ENCODE data around the gene EFNA1.

Gene EFNA1

DNA sequence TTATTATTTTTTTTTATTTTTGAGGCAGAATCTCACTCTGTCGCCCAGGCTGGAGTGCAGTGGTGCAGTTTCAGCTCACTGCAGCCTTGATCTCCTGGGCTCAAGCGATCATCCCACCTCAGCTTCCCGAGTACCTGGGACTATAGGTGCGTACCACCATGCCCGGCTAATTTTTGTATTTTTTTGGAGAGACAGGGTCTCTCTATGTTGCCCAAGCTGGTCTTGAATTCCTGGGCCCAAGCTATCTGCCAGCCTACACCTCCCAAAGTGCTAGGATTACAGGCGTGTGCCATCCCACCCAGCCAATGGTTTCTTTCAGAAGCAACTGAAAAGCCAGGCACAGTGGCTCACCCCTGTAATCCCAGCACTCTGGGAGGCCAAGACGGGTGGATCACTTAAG lies 43.1 kb downstream of the EFNA1 start:
- intact Hi-C loops (cut with DNase I) = no loop called here
- peak in 1 of 10 donors; percentile 10 for DNase-seq

- intact Hi-C loops (cut with DNase I) = no loop called here
- DNase-seq = no peak
Observed at GRCh38 chr1:155171836-155172731, 44.4 kb downstream of the EFNA1 start.

DNA sequence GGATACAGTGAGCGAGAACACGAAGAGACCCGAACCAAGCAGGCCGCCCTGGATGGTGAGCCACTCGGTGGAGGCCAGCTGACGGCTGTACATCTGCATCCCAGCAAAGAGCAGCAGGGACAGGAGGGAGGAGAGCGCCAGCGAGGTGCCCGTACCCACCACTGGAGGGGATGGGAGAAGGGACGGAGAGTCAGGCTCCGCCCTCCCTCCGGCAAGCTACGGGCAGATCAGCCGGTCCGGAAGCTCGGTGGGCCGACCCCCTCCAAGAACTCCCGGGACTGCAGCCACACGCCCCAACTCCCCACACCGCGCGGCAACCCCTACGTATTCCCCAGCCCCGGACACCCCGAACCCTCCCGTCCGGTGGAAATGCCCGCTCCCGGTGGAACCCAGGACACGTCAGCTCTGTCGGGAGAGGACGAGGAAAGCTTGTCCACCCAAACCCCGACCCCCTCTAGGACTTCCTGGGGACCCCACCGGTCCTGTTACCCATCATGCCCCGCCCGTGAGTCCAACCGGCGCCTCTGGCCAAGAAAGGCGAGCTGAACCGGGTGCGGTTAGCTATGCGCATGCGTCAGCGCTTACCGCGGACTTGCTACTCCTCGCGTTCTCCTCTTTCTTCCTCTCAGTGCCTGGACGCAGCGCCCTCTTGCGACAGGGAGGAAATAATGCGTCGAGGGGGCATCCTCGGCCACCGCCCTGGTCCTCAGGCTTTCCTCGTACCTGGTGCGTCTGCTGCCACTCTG lies 45.2 kb downstream of the EFNA1 start, which contains the start of gene KRTCAP2:
TSS of gene KRTCAP2 (minus strand) at position 573 of the 746 bp plus-strand sequence. CDS start at position 493, 80 bp downstream.
- DNase-seq = peak; percentile 94 to 99 (median 96)
- intact Hi-C loops (cut with DNase I) = no loop called here

DNA sequence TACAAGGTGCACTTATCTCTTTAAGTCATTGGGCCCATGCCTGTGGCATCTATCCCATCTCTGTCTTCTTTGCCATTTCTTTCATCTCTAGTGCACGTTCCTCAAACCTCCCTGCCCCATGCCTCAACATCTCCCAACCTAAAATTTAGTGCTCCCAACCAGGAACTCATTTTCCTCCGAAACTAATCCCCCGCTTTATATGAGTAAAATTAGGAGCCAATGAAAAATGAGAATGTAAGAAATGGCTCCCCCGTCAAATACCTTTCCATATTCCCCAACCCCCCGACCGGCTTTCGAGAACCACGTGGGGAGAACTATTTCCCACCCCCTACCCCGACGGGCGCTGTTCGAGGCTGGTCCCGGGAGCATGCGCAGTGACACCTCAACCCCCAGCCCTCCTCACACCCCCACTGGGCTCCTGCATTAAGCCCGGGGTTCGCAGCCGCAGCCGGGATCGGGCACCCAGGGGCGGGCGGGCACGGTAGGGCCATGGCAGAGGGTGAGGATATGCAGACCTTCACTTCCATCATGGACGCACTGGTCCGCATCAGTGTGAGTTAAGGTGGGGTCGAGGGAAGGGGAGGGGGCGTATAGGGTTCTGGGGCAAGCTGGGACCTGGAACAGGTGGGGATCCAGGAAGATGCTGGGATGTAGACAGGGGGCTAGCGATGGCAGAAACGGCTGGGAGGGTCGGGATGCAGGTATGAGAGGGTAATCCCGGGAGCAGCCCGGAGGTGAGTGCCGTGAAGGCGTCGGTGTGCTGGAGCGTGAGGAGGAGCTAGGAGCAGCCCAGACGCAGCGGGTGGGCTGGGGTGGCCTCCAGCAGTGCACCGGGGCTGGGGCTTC lies 46.0 kb downstream of the EFNA1 start, which contains the start of gene TRIM46:
TSS of gene TRIM46 (plus strand) at position 372 of the 846 bp plus-strand sequence. CDS start at position 490, 118 bp downstream.
- intact Hi-C loops (cut with DNase I) = no loop called here
- DNase-seq = peak; percentile 57 to 96 (median 77)

- intact Hi-C loops (cut with DNase I) = no loop called here
- peak in 9 of 10 donors; percentile 23 to 92 (median 56) for DNase-seq
Observed at GRCh38 chr1:155174324-155175280, 46.9 kb downstream of the EFNA1 start.

- intact Hi-C loops (cut with DNase I) = no loop called here
- DNase-seq = peak in 2 of 10 donors; percentile 65 to 69
Observed at GRCh38 chr1:155175281-155175926, 47.7 kb downstream of the EFNA1 start.

GRCh38 chr1:155175927-155176371 lies 48.3 kb downstream of the EFNA1 start:
- intact Hi-C loops (cut with DNase I) = no loop called here
- DNase-seq = peak in 3 of 10 donors; percentile 78 to 85 (median 78)

GRCh38 chr1:155176544-155177071 lies 48.9 kb downstream of the EFNA1 start:
- peak; percentile 75 to 98 (median 90) for DNase-seq
- intact Hi-C loops (cut with DNase I) = no loop called here

DNA sequence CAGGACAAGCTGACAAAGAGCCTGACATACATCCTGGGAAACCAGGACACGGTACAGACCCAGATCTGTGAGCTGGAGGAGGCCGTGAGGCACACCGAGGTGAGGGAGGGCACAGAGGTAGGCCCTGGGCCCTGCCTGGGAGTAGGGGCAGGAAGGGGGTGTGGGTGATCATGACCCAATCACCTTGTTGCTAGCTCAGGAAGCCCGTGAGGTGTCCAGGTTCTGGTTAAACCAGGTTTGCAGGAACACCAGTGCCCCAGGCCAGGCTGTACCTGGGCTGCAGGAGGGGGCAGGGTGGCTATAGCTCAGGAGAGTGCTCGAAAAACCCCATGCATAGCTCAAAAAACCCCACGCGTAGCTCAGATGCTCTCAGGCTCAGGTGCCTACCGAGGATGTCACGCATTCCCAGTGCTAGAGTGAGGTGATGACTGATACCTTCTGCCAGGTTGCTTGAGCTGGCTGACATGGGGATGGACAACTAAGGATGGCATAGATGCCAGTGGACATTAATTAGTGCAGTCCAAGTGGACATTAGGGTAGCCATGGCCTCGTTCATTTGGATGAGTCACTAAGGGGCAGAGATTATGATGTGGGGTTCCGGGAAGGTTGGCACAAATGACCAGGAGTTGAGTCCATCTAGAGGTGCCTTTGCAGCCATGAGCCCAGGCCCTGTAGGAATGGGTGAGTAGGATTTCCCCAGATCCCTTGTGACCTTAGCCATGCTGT lies 49.7 kb downstream of the EFNA1 start:
- intact Hi-C loops (cut with DNase I) = no loop called here
- peak in 2 of 10 donors; percentile 23 to 37 for DNase-seq

DNA sequence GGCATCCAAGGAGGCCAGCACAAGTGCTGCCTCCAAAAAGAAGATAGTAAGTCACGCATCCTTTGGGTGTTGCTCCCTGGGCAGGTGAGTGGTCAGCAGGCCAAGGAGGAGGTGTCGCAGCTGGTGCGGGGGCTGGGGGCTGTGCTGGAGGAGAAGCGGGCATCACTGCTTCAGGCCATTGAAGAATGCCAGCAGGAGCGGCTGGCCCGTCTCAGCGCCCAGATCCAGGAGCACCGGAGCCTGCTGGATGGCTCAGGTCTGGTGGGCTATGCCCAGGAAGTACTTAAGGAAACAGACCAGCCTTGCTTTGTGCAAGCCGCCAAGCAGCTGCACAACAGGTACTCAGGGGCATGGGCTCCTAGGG lies 50.2 kb downstream of the EFNA1 start:
- intact Hi-C loops (cut with DNase I) = no loop called here

GRCh38 chr1:155178441-155179111 lies 50.9 kb downstream of the EFNA1 start:
- intact Hi-C loops (cut with DNase I) = no loop called here
- peak in 2 of 10 donors; percentile 54 to 56 for DNase-seq

More for the DNA sequence above, 50.2 kb downstream of the EFNA1 start:
- DNase-seq = peak in 1 of 10 donors; percentile 70

DNA sequence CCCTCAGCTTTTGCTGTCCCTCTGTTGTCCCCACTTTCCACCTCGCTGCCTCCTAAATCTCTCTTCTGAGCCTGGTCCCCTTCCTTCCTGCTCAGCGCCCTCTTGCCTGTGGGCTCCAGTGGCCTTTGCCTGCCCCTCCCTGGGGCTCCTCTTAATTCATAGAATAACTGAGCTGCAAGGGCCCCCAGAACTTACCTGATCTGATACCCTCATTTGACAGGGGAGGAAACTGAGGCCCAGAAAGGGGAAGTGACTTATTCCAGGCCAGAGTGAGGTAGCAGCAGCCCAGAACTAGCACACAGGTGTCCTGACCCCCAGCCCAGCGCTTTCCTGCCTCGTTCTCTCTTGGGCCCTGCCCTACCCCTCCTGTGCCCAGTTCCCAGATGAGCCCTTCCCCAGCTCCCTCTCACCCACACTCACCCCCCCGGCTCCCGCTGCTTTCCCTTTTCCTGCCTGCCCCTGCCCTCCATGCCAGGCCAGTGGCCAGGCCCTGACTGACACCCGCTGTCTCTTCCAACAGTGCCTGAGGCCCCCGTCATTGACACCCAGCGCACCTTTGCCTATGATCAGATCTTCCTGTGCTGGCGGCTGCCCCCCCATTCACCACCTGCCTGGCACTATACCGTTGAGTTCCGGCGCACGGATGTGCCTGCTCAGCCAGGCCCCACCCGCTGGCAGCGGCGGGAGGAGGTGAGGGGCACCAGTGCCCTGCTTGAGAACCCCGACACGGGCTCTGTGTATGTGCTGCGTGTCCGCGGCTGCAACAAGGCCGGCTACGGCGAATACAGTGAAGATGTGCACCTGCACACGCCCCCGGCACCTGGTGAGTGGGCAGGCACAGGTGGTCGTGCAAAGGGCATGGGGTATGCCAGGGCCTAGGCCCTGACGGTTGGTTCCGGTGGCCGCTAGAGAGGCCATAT lies 51.7 kb downstream of the EFNA1 start:
- peak in 2 of 10 donors; percentile 59 to 63 for DNase-seq
- intact Hi-C loops (cut with DNase I) = no loop called here

- intact Hi-C loops (cut with DNase I) = no loop called here
- DNase-seq = peak in 2 of 10 donors; percentile 37 to 48
Observed at GRCh38 chr1:155181371-155182051, 53.8 kb downstream of the EFNA1 start.

DNA sequence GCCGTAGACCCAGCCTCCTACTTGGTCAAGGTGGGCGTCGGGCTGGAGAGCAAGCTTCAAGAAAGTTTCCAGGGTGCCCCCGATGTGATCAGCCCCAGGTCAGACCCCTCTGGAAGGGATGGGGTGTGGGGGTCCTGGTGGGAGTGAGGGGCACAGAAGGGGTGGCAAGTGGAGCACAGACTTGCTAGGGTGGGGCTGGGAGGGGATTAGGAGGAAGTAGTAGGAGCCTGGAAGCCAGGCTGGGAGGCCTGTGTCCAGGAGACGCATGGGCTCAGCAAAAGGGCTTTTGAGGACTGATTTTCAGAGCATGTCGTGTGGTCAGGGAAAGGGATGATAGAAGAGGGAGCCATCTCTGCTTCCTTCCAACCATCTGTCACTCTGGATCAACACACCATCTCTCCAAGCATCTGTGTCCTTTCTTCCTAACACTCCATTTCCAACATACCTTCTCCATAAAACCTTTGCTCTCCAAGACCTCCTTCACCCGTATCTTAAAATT lies 54.4 kb downstream of the EFNA1 start:
- peak in 2 of 10 donors; percentile 35 to 44 for DNase-seq

GRCh38 chr1:155183775-155184221 lies 56.1 kb downstream of the EFNA1 start:
- peak in 3 of 10 donors; percentile 49 to 62 (median 49) for DNase-seq

More for the DNA sequence above, 54.4 kb downstream of the EFNA1 start:
- intact Hi-C loops (cut with DNase I) = no loop called here

More at GRCh38 chr1:155183775-155184221, 56.1 kb downstream of the EFNA1 start:
- intact Hi-C loops (cut with DNase I) = no loop called here
